Skeletal muscle satellite cell (primary cell): Measurements from ENCODE around the gene NT5C3A.
A peak's percentile ranks its signal among the peaks of the same experiment; 100 is the strongest.
"Not testable (repeated sequence)": the region's sequence is repeated elsewhere in the genome, so short reads cannot be mapped to it uniquely, and the experiment has no call there.

Source experiments
- H3K27me3 ChIP-seq: 2 replicates; pipeline ENCODE4 v1.7.0; 2013; ENCODE audit warnings: low read length; ENCODE audit not compliant: control insufficient read depth, insufficient read depth
- H3K36me3 ChIP-seq: 2 replicates; pipeline ENCODE4 v1.7.0; 2013; ENCODE audit warnings: mild to moderate bottlenecking, control low read depth, low read length; ENCODE audit not compliant: insufficient read depth
- H3K4me1 ChIP-seq: 2 replicates; pipeline ENCODE4 v1.7.0; 2013; ENCODE audit warnings: low read length; ENCODE audit not compliant: control insufficient read depth, insufficient read depth
- H3K4me2 ChIP-seq: 2 replicates; pipeline ENCODE4 v1.7.0; 2013; ENCODE audit warnings: mild to moderate bottlenecking, low read length
- H3K4me3 ChIP-seq: 2 replicates; pipeline ENCODE4 v1.7.0; 2013; ENCODE audit warnings: low read length
- H3K9ac ChIP-seq: 2 replicates; pipeline ENCODE4 v1.7.0; 2013; ENCODE audit warnings: mild to moderate bottlenecking, low read depth, low read length, moderate library complexity
- H3K9me3 ChIP-seq: replicated peaks from 2 replicates; pipeline ENCODE4 v1.7.0; 2013; ENCODE audit warnings: mild to moderate bottlenecking, control low read depth, low read length

Gene NT5C3A

GRCh38 chr7:32998361-32999171 lies 64.0 kb downstream of the NT5C3A start:
- H3K4me2 ChIP-seq, result peak overlapping the region; percentile 44
- not testable (repeated sequence) for H3K4me3 ChIP-seq, H3K27me3 ChIP-seq, H3K4me1 ChIP-seq, H3K9ac ChIP-seq, H3K36me3 ChIP-seq, H3K9me3 ChIP-seq

- H3K27me3 ChIP-seq, H3K4me1 ChIP-seq, H3K9ac ChIP-seq, H3K9me3 ChIP-seq, H3K4me3 ChIP-seq, H3K36me3 ChIP-seq: not testable (repeated sequence)
- H3K4me2 ChIP-seq, result peak overlapping the region; percentile 44
Observed at GRCh38 chr7:32997956-32998355, 64.6 kb downstream of the NT5C3A start.

GRCh38 chr7:32992750-32993149 lies 69.8 kb downstream of the NT5C3A start:
- not testable (repeated sequence) for H3K4me2 ChIP-seq, H3K4me3 ChIP-seq, H3K9me3 ChIP-seq, H3K27me3 ChIP-seq, H3K36me3 ChIP-seq, H3K9ac ChIP-seq
- H3K4me1 ChIP-seq, result peaks cover 12% of the 10 kb centered on the region

- H3K4me1 ChIP-seq, result peaks cover 12% of the 10 kb centered on the region
- H3K27me3 ChIP-seq, result not testable (repeated sequence)
Observed at GRCh38 chr7:32991975-32992700, 70.4 kb downstream of the NT5C3A start.

GRCh38 chr7:32991068-32991585 lies 71.4 kb downstream of the NT5C3A start:
- H3K27me3 ChIP-seq, H3K36me3 ChIP-seq, H3K9me3 ChIP-seq, H3K9ac ChIP-seq, H3K4me3 ChIP-seq, H3K4me2 ChIP-seq: not testable (repeated sequence)
- peaks cover 12% of the 10 kb centered on the region for H3K4me1 ChIP-seq

More at GRCh38 chr7:32991975-32992700, 70.4 kb downstream of the NT5C3A start:
- not testable (repeated sequence) for H3K36me3 ChIP-seq, H3K9ac ChIP-seq, H3K4me2 ChIP-seq, H3K9me3 ChIP-seq, H3K4me3 ChIP-seq

GRCh38 chr7:32988148-32988547 lies 74.4 kb downstream of the NT5C3A start:
- not testable (repeated sequence) for H3K9me3 ChIP-seq, H3K4me3 ChIP-seq, H3K36me3 ChIP-seq, H3K9ac ChIP-seq, H3K27me3 ChIP-seq, H3K4me2 ChIP-seq
- peaks cover 12% of the 10 kb centered on the region for H3K4me1 ChIP-seq

- H3K9me3 ChIP-seq, H3K9ac ChIP-seq, H3K27me3 ChIP-seq, H3K36me3 ChIP-seq, H3K4me2 ChIP-seq, H3K4me1 ChIP-seq, H3K4me3 ChIP-seq: not testable (repeated sequence)
Observed at GRCh38 chr7:32979902-32980301, 82.7 kb downstream of the NT5C3A start.

- H3K4me1 ChIP-seq, H3K27me3 ChIP-seq, H3K36me3 ChIP-seq, H3K4me3 ChIP-seq, H3K9ac ChIP-seq, H3K9me3 ChIP-seq, H3K4me2 ChIP-seq: not testable (repeated sequence)
Observed at GRCh38 chr7:32979246-32979645, 83.3 kb downstream of the NT5C3A start.

GRCh38 chr7:32977159-32977558 lies 85.4 kb downstream of the NT5C3A start:
- not testable (repeated sequence) for H3K9me3 ChIP-seq, H3K27me3 ChIP-seq, H3K4me3 ChIP-seq, H3K9ac ChIP-seq, H3K4me2 ChIP-seq, H3K36me3 ChIP-seq, H3K4me1 ChIP-seq

GRCh38 chr7:32971967-32972366 lies 90.6 kb downstream of the NT5C3A start:
- H3K9ac ChIP-seq, H3K4me1 ChIP-seq, H3K9me3 ChIP-seq, H3K4me3 ChIP-seq, H3K36me3 ChIP-seq, H3K27me3 ChIP-seq, H3K4me2 ChIP-seq: not testable (repeated sequence)

GRCh38 chr7:32967268-32967582 lies 95.4 kb downstream of the NT5C3A start:
- H3K36me3 ChIP-seq, H3K4me2 ChIP-seq, H3K4me3 ChIP-seq, H3K4me1 ChIP-seq, H3K27me3 ChIP-seq, H3K9me3 ChIP-seq, H3K9ac ChIP-seq: not testable (repeated sequence)
